Activated CD4-positive, alpha-beta T cell treated with anti-CD3 and anti-CD28 coated beads, Interleukin-2, amount 50 U/mL, for 48 hours (primary cell): ENCODE measurements around the gene VSTM5.
"Not testable (repeated sequence)": the region's sequence is repeated elsewhere in the genome, so short reads cannot be mapped to it uniquely, and the experiment has no call there.

Experiments
- DNase-seq, 2 experiments: peaks; one replicate each; pipeline ENCODE4 v3.0.0-alpha.2; 2020

Gene VSTM5

GRCh38 chr11:93784935-93785360 is 65.5 kb downstream of the VSTM5 start:
- peak; percentile 17 to 39 for DNase-seq

DNA sequence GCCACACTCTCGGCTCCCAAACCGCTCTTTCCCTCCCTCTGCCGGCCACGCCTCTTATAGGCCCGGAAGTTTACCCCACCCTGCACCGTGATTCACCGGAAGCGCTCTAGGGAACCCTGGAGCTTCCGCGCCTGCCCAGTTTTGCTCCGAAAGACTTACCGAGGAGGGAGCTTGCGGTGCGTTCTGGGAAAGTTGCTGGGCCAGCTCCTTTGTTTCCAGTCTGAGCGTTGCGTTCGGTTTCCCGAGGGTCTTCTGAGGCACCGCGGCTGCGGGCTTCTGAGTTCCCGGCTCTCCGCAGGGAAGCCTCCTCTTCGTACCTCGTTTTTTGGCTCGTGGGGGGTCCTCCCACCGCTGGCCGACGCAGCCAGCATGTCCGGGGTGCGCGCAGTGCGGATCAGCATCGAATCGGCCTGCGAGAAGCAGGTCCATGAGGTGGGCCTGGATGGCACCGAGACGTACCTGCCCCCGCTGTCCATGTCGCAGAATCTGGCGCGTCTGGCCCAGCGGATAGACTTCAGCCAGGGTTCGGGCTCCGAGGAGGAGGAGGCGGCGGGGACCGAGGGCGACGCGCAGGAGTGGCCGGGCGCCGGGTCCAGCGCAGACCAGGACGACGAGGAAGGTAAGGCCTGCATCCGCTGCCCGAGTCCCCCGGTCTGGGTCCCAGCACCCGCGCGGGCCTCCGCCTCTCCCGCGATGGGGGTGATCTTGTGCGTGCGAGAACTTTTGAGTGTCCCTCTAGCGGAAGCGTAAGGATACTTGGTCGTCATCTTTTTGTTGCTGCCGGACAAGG is 66.1 kb downstream of the VSTM5 start, which contains the start of gene MED17:
Gene MED17, plus strand, starts transcription at position 138 of the 790 bp plus-strand sequence. Its CDS starts 232 bp downstream, at position 370.
- peak; percentile 90 to 94 for DNase-seq

GRCh38 chr11:93783765-93784144 is 66.7 kb downstream of the VSTM5 start:
- DNase-seq = no peak

DNA sequence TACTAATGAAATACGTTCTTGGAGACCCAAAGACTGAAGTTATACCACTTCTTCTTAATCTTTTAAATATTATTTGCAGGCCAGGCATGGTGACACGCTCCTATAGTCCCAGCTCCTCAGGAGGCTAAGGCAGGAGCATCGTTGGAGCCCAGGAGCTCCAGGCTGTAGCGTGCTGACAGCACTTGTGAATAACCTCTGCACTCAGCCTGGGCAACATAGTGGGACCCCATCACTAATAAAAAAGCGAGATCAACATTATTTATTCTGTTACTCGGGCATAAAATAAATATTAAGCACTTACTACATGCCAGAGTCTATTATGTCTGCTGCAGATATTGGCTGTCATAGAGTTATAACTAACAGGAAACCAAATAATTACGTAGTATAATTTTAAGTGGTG is 67.1 kb downstream of the VSTM5 start:
- DNase-seq = no peak

DNA sequence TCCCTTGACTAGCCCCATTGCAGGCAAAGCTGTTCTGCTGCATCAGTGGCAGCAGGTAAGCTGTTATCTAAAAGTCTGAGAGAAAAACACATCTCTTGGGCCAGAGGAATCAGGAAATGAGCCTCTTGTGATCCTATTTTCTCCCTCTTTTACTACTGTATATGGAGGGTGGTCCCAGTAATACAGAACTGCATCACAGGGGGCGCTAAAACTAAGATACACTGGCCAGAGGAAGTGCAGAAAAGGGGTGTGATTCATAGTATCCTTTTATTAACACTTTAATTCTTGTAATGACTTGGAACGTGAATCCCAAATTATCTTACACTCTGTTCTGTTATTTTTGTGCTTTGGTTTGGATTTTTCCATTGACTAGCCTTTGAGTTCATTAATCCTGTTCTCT is 75.1 kb downstream of the VSTM5 start:
- DNase-seq = peak; percentile 3 to 13

DNA sequence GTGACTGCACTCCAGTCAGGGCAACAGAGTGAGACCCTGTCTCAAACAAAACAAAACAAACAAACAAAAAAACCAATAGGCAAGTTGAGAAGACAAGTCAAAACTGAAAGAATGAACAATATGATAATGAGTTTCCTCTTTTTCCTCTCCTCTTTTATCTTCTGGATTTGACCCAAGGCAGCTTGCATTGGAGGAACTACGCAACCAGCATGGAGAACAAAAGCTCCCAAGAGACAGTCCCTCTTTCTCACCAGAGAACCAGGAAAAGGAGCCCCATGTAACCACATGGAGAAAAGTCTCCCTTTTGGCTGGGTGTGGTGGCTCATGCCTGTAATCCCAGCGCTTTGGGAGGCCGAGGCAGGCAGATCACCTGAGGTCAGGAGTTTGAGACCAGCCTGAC is 75.9 kb downstream of the VSTM5 start:
- DNase-seq = not testable (repeated sequence)

- no peak for DNase-seq
Measured at GRCh38 chr11:93773601-93774200, 76.7 kb downstream of the VSTM5 start.

DNA sequence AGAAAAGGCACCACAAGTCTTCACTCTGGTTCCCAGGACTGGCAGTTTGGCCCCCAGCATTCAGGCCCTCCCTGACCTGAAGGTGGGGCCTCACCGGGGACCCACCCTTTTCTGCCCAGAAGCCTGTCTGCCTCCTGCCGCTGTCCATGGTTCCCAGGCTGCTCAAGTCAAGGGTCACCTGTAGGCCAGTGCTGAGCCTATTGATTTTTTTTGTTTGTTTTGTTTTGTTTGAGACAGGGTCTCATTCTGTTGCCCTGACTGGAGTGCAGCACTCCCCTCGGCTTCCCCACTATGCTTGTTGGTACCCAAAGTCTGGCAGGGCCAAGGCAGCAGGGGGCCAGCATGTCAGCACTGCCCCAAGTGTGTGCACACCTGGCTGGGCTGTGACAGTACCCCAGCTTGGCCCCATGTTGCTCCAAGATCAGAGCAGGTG is 77.4 kb downstream of the VSTM5 start:
- no peak for DNase-seq

- DNase-seq = no peak
Measured at GRCh38 chr11:93772123-93772522, 78.3 kb downstream of the VSTM5 start.

- DNase-seq = no peak
Measured at GRCh38 chr11:93770160-93770559, 80.3 kb downstream of the VSTM5 start.
